Measurements from ENCODE around the gene TNRC6B.
"Not testable (repeated sequence)": the region's sequence is repeated elsewhere in the genome, so short reads cannot be mapped to it uniquely, and the experiment has no call there.

- TF ChIP-seq CTCF (conservative IDR thresholded peaks at IDR 0.05; ENCODE audit: low read depth, low read length); EZH2 (IDR thresholded peaks at IDR 0.05; ENCODE audit: borderline replicate concordance, low read depth, low read length, poor library complexity, severe bottlenecking): not testable (repeated sequence)
Measured at GRCh38 chr22:40311646-40312045, 133.9 kb downstream of the TNRC6B start.
